ENCODE measurements around the gene NTHL1. TPM values are rescaled to one million over a fixed set of nuclear protein-coding genes. Genes with fewer than 3 reads are reported as not detected.
A peak's percentile ranks its signal among the peaks of the same experiment; 100 is the strongest.

NTHL1 gene
- total and polyA plus RNA-seq, 5 donors from 2014 or later = 15.0 to 52.7 (median 32.7) TPM

GRCh38 chr16:2091547-2092255 lies 44.1 kb upstream of the NTHL1 start:
- Histone ChIP-seq H3K36me3 (ENCODE audit: control insufficient read depth, insufficient read depth, low read length) (peaks cover 15% of the 10 kb centered on the region), H3K9me3 (ENCODE audit: control insufficient read depth in 2 of 2, low read length in 2 of 2) (no peaks in the 10 kb centered on the region), H3K27ac (ENCODE audit: insufficient read depth, low read length, poor library complexity, severe bottlenecking) (no peak overlapping the region), H3K4me1 (ENCODE audit: control insufficient read depth, insufficient read depth, low read length, poor library complexity, severe bottlenecking) (no peaks in the 10 kb centered on the region), H3K4me3 (ENCODE audit: low read depth, low read length) (no peak overlapping the region), H3K27me3 (ENCODE audit: control insufficient read depth, insufficient read depth, low read length) (no peaks in the 10 kb centered on the region)
- Mint-ChIP-seq H3K36me3 (peaks cover 4% of the 10 kb centered on the region), H3K27me3 (no peaks in the 10 kb centered on the region), H3K27ac (no peak overlapping the region), H3K9me3 (no peaks in the 10 kb centered on the region), H3K4me3 (no peak overlapping the region), H3K4me1 (no peaks in the 10 kb centered on the region)
- ATAC-seq (ENCODE audit: low read depth in 2 of 2) = no peak
- DNase-seq = no peak

- no peaks in the 10 kb centered on the region for H3K9me3 Mint-ChIP-seq
- no peak overlapping the region for H3K27ac Mint-ChIP-seq
- H3K36me3 Mint-ChIP-seq = peaks cover 3% of the 10 kb centered on the region
- Histone ChIP-seq H3K27me3 (ENCODE audit: control insufficient read depth, insufficient read depth, low read length) (no peaks in the 10 kb centered on the region), H3K36me3 (ENCODE audit: control insufficient read depth, insufficient read depth, low read length) (peaks cover 19% of the 10 kb centered on the region), H3K4me3 (ENCODE audit: low read depth, low read length) (no peak overlapping the region), H3K4me1 (ENCODE audit: control insufficient read depth, insufficient read depth, low read length, poor library complexity, severe bottlenecking) (no peaks in the 10 kb centered on the region), H3K9me3 (ENCODE audit: control insufficient read depth in 2 of 2, low read length in 2 of 2) (no peaks in the 10 kb centered on the region), H3K27ac (ENCODE audit: insufficient read depth, low read length, poor library complexity, severe bottlenecking) (no peak overlapping the region)
- DNase-seq (peak in 1 of 3 donors; percentile 18), ATAC-seq (ENCODE audit: low read depth in 2 of 2) (peak in 1 of 2 donors; percentile 6)
- no peaks in the 10 kb centered on the region for H3K4me1 Mint-ChIP-seq
- H3K27me3 Mint-ChIP-seq = no peaks in the 10 kb centered on the region
- no peak overlapping the region for H3K4me3 Mint-ChIP-seq
Observed at GRCh38 chr16:2090777-2091546, 43.3 kb upstream of the NTHL1 start.

- H3K36me3 ChIP-seq (ENCODE audit: control insufficient read depth, insufficient read depth, low read length) = peaks cover 16% of the 10 kb centered on the region
- Mint-ChIP-seq H3K9me3 (no peaks in the 10 kb centered on the region), H3K27ac (no peak overlapping the region), H3K4me3 (no peak overlapping the region), H3K27me3 (no peaks in the 10 kb centered on the region), H3K36me3 (no peaks in the 10 kb centered on the region), H3K4me1 (no peaks in the 10 kb centered on the region)
- ATAC-seq (ENCODE audit: low read depth in 2 of 2) (no peak), DNase-seq (no peak)
- H3K4me1 ChIP-seq (ENCODE audit: control insufficient read depth, insufficient read depth, low read length, poor library complexity, severe bottlenecking) = no peaks in the 10 kb centered on the region
- H3K27me3 ChIP-seq (ENCODE audit: control insufficient read depth, insufficient read depth, low read length) = no peaks in the 10 kb centered on the region
- no peak overlapping the region for H3K4me3 ChIP-seq (ENCODE audit: low read depth, low read length)
- no peak overlapping the region for H3K27ac ChIP-seq (ENCODE audit: insufficient read depth, low read length, poor library complexity, severe bottlenecking)
- no peaks in the 10 kb centered on the region for H3K9me3 ChIP-seq (ENCODE audit: control insufficient read depth in 2 of 2, low read length in 2 of 2)
Observed at GRCh38 chr16:2090481-2090776, 42.8 kb upstream of the NTHL1 start.

- H3K27ac ChIP-seq (ENCODE audit: insufficient read depth, low read length, poor library complexity, severe bottlenecking) = no peak overlapping the region
- DNase-seq (no peak), ATAC-seq (ENCODE audit: low read depth in 2 of 2) (no peak)
- H3K27me3 ChIP-seq (ENCODE audit: control insufficient read depth, insufficient read depth, low read length) = no peaks in the 10 kb centered on the region
- Mint-ChIP-seq H3K27me3 (no peaks in the 10 kb centered on the region), H3K36me3 (no peaks in the 10 kb centered on the region), H3K9me3 (no peaks in the 10 kb centered on the region), H3K27ac (no peak overlapping the region), H3K4me3 (no peak overlapping the region), H3K4me1 (no peaks in the 10 kb centered on the region)
- H3K4me3 ChIP-seq (ENCODE audit: low read depth, low read length) = no peak overlapping the region
- no peaks in the 10 kb centered on the region for H3K4me1 ChIP-seq (ENCODE audit: control insufficient read depth, insufficient read depth, low read length, poor library complexity, severe bottlenecking)
- H3K36me3 ChIP-seq (ENCODE audit: control insufficient read depth, insufficient read depth, low read length) = peaks cover 18% of the 10 kb centered on the region
- no peaks in the 10 kb centered on the region for H3K9me3 ChIP-seq (ENCODE audit: control insufficient read depth in 2 of 2, low read length in 2 of 2)
Observed at GRCh38 chr16:2089706-2090480, 42.3 kb upstream of the NTHL1 start.

- no peaks in the 10 kb centered on the region for H3K4me1 ChIP-seq (ENCODE audit: control insufficient read depth, insufficient read depth, low read length, poor library complexity, severe bottlenecking)
- no peaks in the 10 kb centered on the region for H3K27me3 Mint-ChIP-seq
- H3K36me3 ChIP-seq (ENCODE audit: control insufficient read depth, insufficient read depth, low read length) = peaks cover 19% of the 10 kb centered on the region
- H3K4me1 Mint-ChIP-seq = no peaks in the 10 kb centered on the region
- ATAC-seq (ENCODE audit: low read depth in 2 of 2) (no peak), DNase-seq (no peak)
- H3K9me3 Mint-ChIP-seq = no peaks in the 10 kb centered on the region
- no peak overlapping the region for H3K27ac ChIP-seq (ENCODE audit: insufficient read depth, low read length, poor library complexity, severe bottlenecking)
- no peaks in the 10 kb centered on the region for H3K27me3 ChIP-seq (ENCODE audit: control insufficient read depth, insufficient read depth, low read length)
- peak overlapping the region in 2 of 3 donors; percentile 5 to 20 for H3K27ac Mint-ChIP-seq
- no peaks in the 10 kb centered on the region for H3K9me3 ChIP-seq (ENCODE audit: control insufficient read depth in 2 of 2, low read length in 2 of 2)
- no peak overlapping the region for H3K4me3 ChIP-seq (ENCODE audit: low read depth, low read length)
- H3K36me3 Mint-ChIP-seq = no peaks in the 10 kb centered on the region
- H3K4me3 Mint-ChIP-seq = no peak overlapping the region
Observed at GRCh38 chr16:2088759-2089358, 41.2 kb upstream of the NTHL1 start.

- no peak overlapping the region for H3K27ac ChIP-seq (ENCODE audit: insufficient read depth, low read length, poor library complexity, severe bottlenecking)
- no peaks in the 10 kb centered on the region for H3K9me3 ChIP-seq (ENCODE audit: control insufficient read depth in 2 of 2, low read length in 2 of 2)
- H3K9me3 Mint-ChIP-seq = no peaks in the 10 kb centered on the region
- ATAC-seq (ENCODE audit: low read depth in 2 of 2) (no peak), DNase-seq (no peak)
- H3K36me3 Mint-ChIP-seq = no peaks in the 10 kb centered on the region
- no peak overlapping the region for H3K27ac Mint-ChIP-seq
- H3K4me1 ChIP-seq (ENCODE audit: control insufficient read depth, insufficient read depth, low read length, poor library complexity, severe bottlenecking) = no peaks in the 10 kb centered on the region
- H3K4me1 Mint-ChIP-seq = no peaks in the 10 kb centered on the region
- H3K27me3 ChIP-seq (ENCODE audit: control insufficient read depth, insufficient read depth, low read length) = no peaks in the 10 kb centered on the region
- no peak overlapping the region for H3K4me3 ChIP-seq (ENCODE audit: low read depth, low read length)
- H3K4me3 Mint-ChIP-seq = peak overlapping the region in 1 of 4 donors; percentile 15
- peaks cover 19% of the 10 kb centered on the region for H3K36me3 ChIP-seq (ENCODE audit: control insufficient read depth, insufficient read depth, low read length)
- no peaks in the 10 kb centered on the region for H3K27me3 Mint-ChIP-seq
Observed at GRCh38 chr16:2087748-2088631, 40.4 kb upstream of the NTHL1 start.
